AG09319 (cell line): Measurements from ENCODE around the gene PISD.

ENCODE experiments used
- DNase-seq: peaks from one replicate; pipeline ENCODE4 v3.0.0-alpha.2; 2010; ENCODE audit warnings: low read depth; ENCODE audit errors: extremely low read depth
- TF ChIP-seq, protein P1 (sequence below): IDR thresholded peaks from 2 replicates; pipeline ENCODE4 v1.5.1; 2011; ENCODE audit warnings: low read depth, mild to moderate bottlenecking, inconsistent platforms, low read length, moderate library complexity

Gene PISD

DNA sequence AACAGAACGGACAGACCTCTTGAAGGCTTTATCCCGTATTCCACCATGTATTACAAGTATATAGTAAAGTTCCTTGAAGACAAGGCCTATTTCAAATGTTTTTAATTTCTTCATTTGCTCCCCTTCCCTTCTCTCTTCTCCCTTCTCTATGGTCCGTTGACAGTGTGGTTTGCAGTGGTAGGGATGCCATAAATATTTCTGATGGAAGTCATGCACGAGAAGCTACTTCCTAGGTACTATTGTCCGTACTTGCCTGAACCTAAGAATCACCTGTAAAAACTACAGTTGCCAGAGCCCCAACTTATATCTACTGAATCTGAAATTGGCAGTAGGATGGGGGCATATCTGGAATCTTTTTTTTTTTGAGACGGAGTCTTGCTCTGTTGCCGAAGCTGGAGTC lies 2.8 kb downstream of the PISD start:
- no peak for DNase-seq
- TF ChIP-seq, protein P1, sequence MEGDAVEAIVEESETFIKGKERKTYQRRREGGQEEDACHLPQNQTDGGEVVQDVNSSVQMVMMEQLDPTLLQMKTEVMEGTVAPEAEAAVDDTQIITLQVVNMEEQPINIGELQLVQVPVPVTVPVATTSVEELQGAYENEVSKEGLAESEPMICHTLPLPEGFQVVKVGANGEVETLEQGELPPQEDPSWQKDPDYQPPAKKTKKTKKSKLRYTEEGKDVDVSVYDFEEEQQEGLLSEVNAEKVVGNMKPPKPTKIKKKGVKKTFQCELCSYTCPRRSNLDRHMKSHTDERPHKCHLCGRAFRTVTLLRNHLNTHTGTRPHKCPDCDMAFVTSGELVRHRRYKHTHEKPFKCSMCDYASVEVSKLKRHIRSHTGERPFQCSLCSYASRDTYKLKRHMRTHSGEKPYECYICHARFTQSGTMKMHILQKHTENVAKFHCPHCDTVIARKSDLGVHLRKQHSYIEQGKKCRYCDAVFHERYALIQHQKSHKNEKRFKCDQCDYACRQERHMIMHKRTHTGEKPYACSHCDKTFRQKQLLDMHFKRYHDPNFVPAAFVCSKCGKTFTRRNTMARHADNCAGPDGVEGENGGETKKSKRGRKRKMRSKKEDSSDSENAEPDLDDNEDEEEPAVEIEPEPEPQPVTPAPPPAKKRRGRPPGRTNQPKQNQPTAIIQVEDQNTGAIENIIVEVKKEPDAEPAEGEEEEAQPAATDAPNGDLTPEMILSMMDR = no peak

DNA sequence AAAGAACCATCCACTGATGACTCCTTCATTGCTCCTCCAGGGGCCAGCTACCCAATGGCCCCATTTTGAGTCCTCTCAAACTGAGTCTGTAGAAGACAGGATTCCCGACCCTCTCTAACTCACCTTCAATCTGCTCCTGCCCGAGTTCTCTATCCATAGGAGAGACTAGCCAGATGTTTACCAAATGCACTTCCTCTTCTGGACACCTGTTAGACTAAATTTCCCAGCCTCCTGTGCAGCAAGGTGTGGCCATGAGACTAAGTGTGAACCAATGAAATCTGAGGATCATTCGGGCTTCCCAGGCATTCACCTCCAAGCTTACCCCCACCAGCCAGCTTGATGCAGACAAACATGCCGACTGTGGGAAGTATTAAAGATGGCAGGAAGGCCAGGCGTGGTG lies 7.6 kb downstream of the PISD start:
- TF ChIP-seq, protein P1 = no peak
- DNase-seq = no peak

DNA sequence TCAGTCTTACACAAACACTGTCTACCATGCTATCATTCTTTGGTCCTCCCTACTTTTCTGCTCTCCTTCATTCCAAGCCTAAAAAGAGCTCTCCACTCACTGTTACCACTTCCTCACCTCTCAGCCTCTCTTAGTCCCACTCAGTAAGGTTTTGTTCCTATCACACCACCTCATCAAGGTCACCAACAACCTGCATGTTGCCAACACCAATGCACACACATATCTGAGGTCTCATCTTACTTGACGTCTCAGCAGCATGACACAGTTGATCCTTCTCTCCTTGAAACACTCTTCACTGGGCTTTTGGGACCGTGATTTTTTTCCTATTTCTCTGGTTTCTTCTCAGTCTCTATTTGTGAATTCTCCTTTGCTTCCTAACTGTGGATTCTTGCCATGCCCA lies 8.1 kb downstream of the PISD start:
- no peak for DNase-seq
- TF ChIP-seq, protein P1 = no peak

DNA sequence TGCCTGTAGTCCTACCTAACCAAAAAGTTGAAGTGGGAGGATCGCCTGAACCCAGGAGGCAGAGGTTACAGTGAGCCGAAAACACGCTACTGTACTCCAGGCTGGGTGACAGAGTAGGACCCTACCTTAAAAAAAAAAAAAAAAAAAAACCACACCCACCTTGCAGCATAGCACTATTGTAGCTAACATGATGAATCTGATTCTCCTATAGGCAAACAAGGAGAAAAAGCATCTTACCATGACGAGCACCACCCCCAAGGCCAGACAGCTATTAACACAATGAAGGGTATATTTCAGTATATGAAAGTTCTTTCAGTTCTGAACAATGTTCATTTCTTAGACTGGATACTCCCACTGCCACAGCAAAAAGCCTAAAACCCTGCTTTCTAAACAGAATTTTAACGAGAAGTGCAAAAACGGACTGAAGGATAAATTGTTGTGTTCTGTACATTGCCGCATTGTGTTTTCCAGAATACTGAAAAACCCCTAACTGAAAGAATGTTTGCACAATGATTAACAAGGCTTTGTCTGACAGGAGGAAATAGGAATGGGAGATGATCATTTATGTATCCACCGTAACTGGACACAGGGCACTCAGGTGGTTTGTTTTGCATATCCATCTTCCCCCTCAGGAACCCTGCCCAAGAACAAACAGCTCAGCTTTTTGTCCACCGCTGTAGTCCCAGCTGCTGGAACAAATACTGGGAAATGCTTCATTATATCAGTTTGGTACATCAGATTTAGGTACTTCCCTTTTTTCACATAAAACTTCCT lies 8.9 kb downstream of the PISD start:
- TF ChIP-seq, protein P1 = no peak
- no peak for DNase-seq

DNA sequence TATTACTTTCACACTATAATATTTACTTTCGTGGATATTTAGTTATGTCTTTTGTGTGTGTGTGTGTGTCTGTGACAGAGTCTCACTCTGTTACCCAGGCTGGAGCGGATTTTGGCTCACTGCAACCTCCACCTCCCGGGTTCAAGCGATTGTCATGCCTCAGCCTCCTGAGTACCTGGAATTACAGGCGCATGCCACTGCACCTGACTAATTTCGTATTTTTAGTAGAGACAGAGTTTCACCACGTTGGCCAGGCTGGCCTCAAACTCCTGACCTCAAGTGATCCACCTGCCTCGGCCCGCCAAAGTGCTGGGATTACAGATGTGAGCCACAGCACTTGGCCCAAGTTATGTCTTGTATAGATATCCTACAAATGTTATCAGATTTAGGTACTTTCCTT lies 9.9 kb downstream of the PISD start:
- no peak for DNase-seq
- TF ChIP-seq, protein P1 = no peak

DNA sequence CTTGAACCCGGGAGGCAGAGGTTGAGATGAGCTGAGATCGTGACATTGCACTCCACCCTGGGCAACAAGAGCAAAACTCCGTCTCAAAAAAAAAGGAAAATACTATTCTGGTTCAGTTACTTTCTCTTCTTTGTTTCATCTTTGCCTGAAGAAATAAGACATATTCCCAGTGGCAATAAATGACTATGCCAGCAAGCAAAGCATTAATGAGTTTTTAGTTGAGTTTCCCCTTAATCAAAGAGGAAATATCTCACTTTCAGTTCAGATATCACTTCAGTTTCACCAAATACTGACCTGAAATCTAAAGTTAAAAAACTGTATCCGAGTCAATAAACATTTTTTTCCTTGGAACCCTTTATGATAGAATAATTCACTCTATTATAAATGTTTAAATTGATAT lies 10.4 kb downstream of the PISD start:
- TF ChIP-seq, protein P1 = no peak
- no peak for DNase-seq

DNA sequence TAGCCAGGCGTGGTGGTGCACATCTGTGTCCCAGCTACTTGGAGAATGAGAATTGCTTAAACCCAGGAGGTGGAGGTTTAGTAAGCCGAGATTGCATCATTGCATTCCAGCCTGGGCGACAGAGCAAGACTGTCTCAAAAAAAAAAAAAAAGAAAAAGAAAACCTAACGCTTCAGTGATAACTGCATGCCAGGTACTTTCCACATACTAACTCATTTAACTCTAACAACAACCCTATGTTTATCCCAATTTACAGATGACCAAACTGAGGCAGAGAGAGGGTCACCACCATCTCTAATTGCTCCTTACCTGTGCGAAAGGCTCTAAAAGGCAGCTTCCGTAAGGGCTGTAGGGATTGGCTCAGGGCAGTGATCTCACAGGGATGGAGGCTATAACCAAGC lies 11.6 kb downstream of the PISD start:
- peak; percentile 67 for DNase-seq
- TF ChIP-seq, protein P1 = no peak
